HCT116 (cell line): Measurements from ENCODE around the gene PHF21A.

Experiments used
- CEBPB ChIP-seq: IDR thresholded peaks from 2 replicates; pipeline ENCODE4 v1.6.1; 2012; ENCODE audit warnings: low read depth
- ELF1 ChIP-seq: IDR thresholded peaks from 2 replicates; pipeline ENCODE4 v1.6.1; 2012; ENCODE audit warnings: low read depth, borderline replicate concordance
- JUND ChIP-seq: IDR thresholded peaks from 2 replicates; pipeline ENCODE4 v1.6.1; 2012
- POLR2A ChIP-seq: IDR thresholded peaks from 2 replicates; pipeline ENCODE4 v1.7.0; 2011; ENCODE audit warnings: borderline replicate concordance; ENCODE audit not compliant: insufficient read depth, insufficient read length; ENCODE audit errors: extremely low read depth
- SIN3A ChIP-seq: IDR thresholded peaks from 2 replicates; pipeline ENCODE4 v1.6.1; 2012; ENCODE audit warnings: low read depth
- SRF ChIP-seq: IDR thresholded peaks from 2 replicates; pipeline ENCODE4 v1.6.1; 2012; ENCODE audit warnings: low read depth
- ZNF274 ChIP-seq: fragments of 200-500 bp; sonication (Bioruptor generic); IDR thresholded peaks from 2 replicates; pipeline ENCODE4 v1.6.1; 2014; ENCODE audit warnings: mild to moderate bottlenecking, low read depth, low read length, inconsistent platforms
- TF ChIP-seq, protein P1 (sequence below), 3 experiments: fragments of 200-600 bp in 1 of 3; sonication (generic) in 1 of 3; IDR thresholded peaks in 2 of 3; conservative IDR thresholded peaks in 1 of 3; 2 replicates each; pipeline ENCODE4 v1.5.1; 2012 to 2017; ENCODE audit warnings: low read depth in 2 of 3, low read length in 2 of 3, antibody characterized with exemption in 1 of 3, borderline replicate concordance in 1 of 3, control low read depth in 1 of 3, mild to moderate bottlenecking in 1 of 3, mixed read lengths in 1 of 3, mixed run types in 1 of 3, moderate library complexity in 1 of 3; ENCODE audit not compliant: insufficient read depth in 1 of 3

DNA sequence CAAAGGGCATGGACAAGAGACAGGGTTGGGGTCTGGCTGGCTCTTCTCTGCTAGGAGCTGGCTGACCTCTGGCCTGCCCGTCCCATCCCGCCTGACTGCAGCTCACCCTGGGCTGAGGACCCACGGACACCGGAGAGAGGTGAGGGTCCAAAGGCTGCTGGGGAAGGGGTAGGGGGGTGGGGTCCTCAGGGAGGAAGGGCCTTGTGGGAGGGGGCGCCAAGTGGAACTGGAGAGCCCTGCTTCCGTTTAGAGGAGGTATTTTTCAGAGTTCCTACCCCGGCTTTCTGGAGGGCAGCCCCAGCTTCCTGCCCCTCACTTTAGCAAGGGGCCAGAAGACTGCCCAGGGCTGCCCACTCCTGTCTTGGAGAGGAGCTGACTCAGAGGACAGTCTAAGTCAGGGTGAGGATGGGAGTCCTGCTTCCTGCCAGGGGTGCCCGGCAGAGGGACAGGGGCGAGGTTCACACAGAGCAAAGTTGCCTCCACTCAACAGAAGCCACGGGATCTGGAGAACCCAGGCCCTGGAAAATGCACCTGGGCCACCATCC, 191.7 kb downstream of the PHF21A start:
- TF ChIP-seq SIN3A, result no peak
- no peak for TF ChIP-seq POLR2A
- no peak for TF ChIP-seq JUND
- TF ChIP-seq, protein P1, sequence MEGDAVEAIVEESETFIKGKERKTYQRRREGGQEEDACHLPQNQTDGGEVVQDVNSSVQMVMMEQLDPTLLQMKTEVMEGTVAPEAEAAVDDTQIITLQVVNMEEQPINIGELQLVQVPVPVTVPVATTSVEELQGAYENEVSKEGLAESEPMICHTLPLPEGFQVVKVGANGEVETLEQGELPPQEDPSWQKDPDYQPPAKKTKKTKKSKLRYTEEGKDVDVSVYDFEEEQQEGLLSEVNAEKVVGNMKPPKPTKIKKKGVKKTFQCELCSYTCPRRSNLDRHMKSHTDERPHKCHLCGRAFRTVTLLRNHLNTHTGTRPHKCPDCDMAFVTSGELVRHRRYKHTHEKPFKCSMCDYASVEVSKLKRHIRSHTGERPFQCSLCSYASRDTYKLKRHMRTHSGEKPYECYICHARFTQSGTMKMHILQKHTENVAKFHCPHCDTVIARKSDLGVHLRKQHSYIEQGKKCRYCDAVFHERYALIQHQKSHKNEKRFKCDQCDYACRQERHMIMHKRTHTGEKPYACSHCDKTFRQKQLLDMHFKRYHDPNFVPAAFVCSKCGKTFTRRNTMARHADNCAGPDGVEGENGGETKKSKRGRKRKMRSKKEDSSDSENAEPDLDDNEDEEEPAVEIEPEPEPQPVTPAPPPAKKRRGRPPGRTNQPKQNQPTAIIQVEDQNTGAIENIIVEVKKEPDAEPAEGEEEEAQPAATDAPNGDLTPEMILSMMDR (IDR thresholded peaks at IDR 0.05 in 2 of 3, conservative IDR thresholded peaks at IDR 0.05 in 1 of 3; ENCODE audit: borderline replicate concordance in 1 of 3, insufficient read depth in 1 of 3, low read depth in 2 of 3, low read length in 2 of 3), result no peak
- TF ChIP-seq ELF1, result no peak
- TF ChIP-seq ZNF274, result no peak
- no peak for TF ChIP-seq SRF
- TF ChIP-seq CEBPB, result no peak
